GM12864 (cell line): ENCODE measurements around the gene SNRPD3.

Experiments used
- DNase-seq: peaks from one replicate; pipeline ENCODE4 v3.0.0-alpha.2; 2011; ENCODE audit warnings: low read depth
- H3K4me3 ChIP-seq: 2 replicates; pipeline ENCODE4 v1.5.1; 2011; ENCODE audit warnings: mild to moderate bottlenecking, low read depth, low read length, control low read depth
- TF ChIP-seq, protein P1 (sequence below): IDR thresholded peaks from 2 replicates; pipeline ENCODE4 v1.5.1; 2011; ENCODE audit warnings: low read depth, mild to moderate bottlenecking, moderate library complexity, low read length, control low read depth, inconsistent platforms; ENCODE audit errors: missing control alignments

Gene SNRPD3

DNA sequence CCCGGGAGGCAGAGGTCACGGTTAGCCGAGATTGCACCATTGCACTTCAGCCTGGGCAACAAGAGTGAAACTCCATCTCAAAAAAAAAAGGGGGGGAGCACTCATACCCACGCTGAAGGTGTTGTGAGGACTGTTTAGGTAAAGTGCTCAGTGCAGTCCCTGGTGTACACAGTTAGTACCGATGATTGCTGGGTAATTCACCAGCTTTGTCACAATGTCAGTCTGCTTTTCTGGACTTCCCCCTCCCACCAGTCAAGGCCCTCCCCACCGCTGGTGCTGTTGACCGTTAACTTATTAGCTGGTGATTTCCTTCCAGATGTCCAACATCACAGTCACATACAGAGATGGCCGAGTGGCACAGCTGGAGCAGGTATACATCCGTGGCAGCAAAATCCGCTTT, 11.9 kb downstream of the SNRPD3 start:
- TF ChIP-seq, protein P1, sequence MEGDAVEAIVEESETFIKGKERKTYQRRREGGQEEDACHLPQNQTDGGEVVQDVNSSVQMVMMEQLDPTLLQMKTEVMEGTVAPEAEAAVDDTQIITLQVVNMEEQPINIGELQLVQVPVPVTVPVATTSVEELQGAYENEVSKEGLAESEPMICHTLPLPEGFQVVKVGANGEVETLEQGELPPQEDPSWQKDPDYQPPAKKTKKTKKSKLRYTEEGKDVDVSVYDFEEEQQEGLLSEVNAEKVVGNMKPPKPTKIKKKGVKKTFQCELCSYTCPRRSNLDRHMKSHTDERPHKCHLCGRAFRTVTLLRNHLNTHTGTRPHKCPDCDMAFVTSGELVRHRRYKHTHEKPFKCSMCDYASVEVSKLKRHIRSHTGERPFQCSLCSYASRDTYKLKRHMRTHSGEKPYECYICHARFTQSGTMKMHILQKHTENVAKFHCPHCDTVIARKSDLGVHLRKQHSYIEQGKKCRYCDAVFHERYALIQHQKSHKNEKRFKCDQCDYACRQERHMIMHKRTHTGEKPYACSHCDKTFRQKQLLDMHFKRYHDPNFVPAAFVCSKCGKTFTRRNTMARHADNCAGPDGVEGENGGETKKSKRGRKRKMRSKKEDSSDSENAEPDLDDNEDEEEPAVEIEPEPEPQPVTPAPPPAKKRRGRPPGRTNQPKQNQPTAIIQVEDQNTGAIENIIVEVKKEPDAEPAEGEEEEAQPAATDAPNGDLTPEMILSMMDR: no peak
- no peak for DNase-seq
- no peak overlapping the region for H3K4me3 ChIP-seq

DNA sequence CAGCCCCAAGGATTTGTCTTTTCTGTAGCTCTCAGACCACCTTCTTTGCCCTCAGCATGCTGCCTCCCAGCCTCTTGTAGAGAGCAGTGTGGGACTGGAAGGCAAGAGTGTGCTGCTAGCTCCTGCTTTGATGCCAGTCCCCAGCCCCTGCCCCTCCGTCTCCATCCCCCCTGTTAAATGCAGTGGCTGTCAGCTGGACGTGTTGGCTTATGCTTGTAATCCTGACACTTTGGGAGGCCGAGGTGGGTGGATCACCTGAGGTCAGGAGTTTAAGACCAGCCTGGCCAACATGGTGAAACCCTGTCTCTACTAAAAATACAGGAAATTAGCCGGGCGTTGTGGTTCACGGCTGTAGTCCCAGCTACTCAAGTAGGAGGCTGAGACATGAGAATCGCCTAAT, 15.5 kb downstream of the SNRPD3 start:
- TF ChIP-seq, protein P1: no peak
- H3K4me3 ChIP-seq: no peak overlapping the region
- no peak for DNase-seq

DNA sequence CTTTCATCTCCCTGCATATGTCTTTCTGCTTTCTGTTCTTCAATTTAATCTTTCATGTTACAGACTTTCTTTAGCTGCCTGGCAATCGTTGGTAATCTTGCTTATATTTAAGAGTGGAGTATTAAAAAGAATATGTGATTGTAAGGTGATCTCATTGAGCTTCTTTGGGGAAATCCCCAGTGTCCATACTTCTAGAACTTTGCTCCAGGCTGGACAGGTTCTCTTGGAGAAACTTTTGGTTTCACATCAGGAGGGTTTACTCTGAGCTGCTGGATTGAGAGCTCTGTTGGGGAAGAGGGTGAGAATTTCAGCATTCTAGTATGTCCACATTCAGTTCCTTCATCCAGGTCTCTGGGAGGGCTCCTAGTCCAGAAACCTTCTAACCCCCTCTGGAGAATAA, 21.0 kb downstream of the SNRPD3 start:
- TF ChIP-seq, protein P1: no peak
- DNase-seq: no peak
- no peak overlapping the region for H3K4me3 ChIP-seq

DNA sequence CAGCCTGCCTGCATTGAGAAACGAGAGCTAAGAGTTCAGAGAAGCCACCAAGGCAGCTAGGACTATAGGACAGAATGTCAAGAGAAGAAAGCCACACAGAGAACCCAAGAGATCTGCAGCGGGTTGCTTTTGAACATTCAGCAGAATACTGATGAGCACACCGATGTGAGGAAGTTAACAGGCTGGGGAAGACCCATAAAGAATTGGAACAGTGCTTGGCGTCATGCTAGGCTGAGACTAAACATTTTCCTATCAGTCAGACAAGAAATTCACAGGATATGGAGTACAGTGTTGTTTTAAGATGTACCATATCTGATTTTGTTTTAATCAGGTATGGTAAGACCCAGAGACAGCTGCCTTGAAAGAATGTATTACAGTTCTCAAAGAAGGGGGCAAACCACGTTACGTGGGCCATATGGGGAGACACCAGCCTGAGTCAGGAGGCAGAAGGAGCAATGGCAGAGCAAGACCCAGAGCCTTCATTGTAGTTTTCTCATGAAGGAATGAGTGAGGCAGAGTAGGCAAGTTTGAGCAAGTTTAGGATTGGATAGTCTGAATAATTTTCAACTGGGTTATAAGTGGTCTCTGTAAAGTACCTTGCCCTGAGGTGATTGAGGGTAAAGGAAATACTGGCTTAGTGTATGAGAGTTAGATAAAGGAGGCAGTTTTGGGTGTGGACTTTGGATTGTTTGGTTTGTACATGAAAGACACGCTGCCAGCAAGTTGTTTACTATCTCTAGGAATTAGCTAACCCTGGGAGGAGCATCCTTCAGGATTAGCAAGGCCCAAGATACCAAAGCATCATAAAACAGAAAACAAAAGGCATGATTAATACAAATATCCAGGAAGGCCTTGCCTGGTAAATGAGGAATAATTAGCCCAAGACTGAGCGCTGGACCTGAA, 22.8 kb downstream of the SNRPD3 start:
- H3K4me3 ChIP-seq: no peak overlapping the region
- TF ChIP-seq, protein P1: no peak
- DNase-seq: no peak

DNA sequence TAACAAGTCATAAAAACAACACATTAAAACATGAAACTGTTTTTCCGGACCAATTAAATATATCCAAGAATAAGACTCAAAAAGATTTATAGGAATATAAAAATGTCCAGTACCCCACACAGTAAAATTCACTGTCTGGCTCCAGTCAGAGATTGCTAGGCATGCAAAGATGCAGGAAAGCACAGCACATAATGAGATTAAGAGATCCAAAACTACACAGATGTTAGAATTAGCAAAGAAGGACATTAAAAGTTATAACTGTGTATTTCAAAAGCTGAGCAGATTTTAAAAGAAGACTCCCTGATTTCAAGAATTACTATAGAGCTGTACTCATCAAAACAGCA, 23.4 kb downstream of the SNRPD3 start:
- TF ChIP-seq, protein P1: no peak
- DNase-seq: no peak
- H3K4me3 ChIP-seq: no peak overlapping the region

DNA sequence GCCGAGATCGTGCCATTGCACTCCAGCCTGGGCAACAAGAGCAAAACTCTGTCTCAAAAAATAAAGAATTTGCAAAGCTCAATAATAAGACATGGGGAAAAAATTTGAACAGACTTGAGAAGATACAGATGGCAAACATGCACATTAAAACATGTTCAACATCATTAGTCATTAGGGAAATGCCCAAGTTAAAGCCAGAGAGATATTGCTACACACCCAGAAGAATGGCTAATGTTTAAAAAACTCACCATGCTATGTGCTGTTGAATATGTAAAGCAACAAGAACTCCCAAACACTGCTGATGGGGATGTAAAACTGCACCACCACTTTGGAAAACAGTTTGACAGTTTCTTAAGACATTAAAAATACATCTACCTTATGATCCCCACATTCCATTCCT, 24.5 kb downstream of the SNRPD3 start:
- no peak overlapping the region for H3K4me3 ChIP-seq
- no peak for DNase-seq
- TF ChIP-seq, protein P1: no peak
